ENCODE data around the gene GPC5. TPM values are rescaled to one million over a fixed set of nuclear protein-coding genes. Genes with fewer than 3 reads are reported as not detected.

Gene GPC5
- total and polyA plus RNA-seq, 2 donors (not counting 3 experiments of a cell fraction or from before 2014, with no cell fraction given), result 0.59 to 0.97 TPM

- Histone ChIP-seq H3K27me3 (ENCODE audit: control insufficient read depth in 2 of 2, insufficient read depth in 2 of 2, low read length in 2 of 2) (no peaks in the 10 kb centered on the region), H3K4me3 (replicated peaks in 1 of 3; ENCODE audit: insufficient read depth in 1 of 3, low read depth in 1 of 3, low read length in 3 of 3) (no peak overlapping the region), H3K36me3 (ENCODE audit: control insufficient read depth in 2 of 2, extremely low read depth in 1 of 2, insufficient read depth in 2 of 2, low read length in 2 of 2) (no peaks in the 10 kb centered on the region), H3K9ac (replicated peaks; ENCODE audit: extremely low read depth, insufficient read depth, low read length) (no peak overlapping the region), H3K27ac (ENCODE audit: insufficient read depth, low read depth, low read length) (no peak overlapping the region), H3K9me3 (replicated peaks; ENCODE audit: control insufficient read depth, insufficient read depth, low read length) (no peaks in the 10 kb centered on the region), H3K4me2 (ENCODE audit: insufficient read depth, low read length) (no peak overlapping the region), H4K20me1 (replicated peaks; ENCODE audit: control insufficient read depth, extremely low read depth, insufficient read depth, low read length) (no peaks in the 10 kb centered on the region), H3K79me2 (ENCODE audit: control insufficient read depth, insufficient read depth, low read length) (no peaks in the 10 kb centered on the region), H3K4me1 (ENCODE audit: control insufficient read depth, extremely low read depth, insufficient read depth, low read length) (peaks cover 9% of the 10 kb centered on the region), H2AFZ (ENCODE audit: low read depth, low read length) (no peak overlapping the region), H3K9me1 (replicated peaks; ENCODE audit: control insufficient read depth, extremely low read depth, insufficient read depth, low read length) (no peaks in the 10 kb centered on the region)
- BruUV-seq (replicated peaks), result no TSS peak
- DNase-seq (ENCODE audit: low read depth, low spot score), result peak; percentile 43
- TF ChIP-seq POLR2AphosphoS5 (IDR thresholded peaks at IDR 0.05; ENCODE audit: insufficient read depth, low read depth, low read length) (no peak), POLR2A (IDR thresholded peaks at IDR 0.05; ENCODE audit: low read depth, low read length) (no peak), CTCF (IDR thresholded peaks at IDR 0.05; ENCODE audit: extremely low read depth in 1 of 2, insufficient read depth in 1 of 2, low read depth in 1 of 2, low read length in 2 of 2) (no peak), EZH2 (IDR thresholded peaks at IDR 0.05; ENCODE audit: borderline replicate concordance, low read depth, low read length, severe bottlenecking) (no peak), MAX (IDR thresholded peaks at IDR 0.05; ENCODE audit: insufficient read depth, insufficient read length) (no peak), FOS (IDR thresholded peaks at IDR 0.05; ENCODE audit: borderline replicate concordance, insufficient read depth, low read length) (no peak), GATA2 (IDR thresholded peaks at IDR 0.05; ENCODE audit: insufficient read depth, insufficient read length, low read depth, low read length) (no peak), JUN (IDR thresholded peaks at IDR 0.05; ENCODE audit: borderline replicate concordance, insufficient read depth, insufficient read length, low read depth) (no peak), MYC (IDR thresholded peaks at IDR 0.05; ENCODE audit: low read depth, low read length) (no peak)
- POLR2A ChIA-PET, result no interaction called here
- dilution Hi-C loops (cut with MboI; ENCODE audit: extremely low pct_ligation_motif_present, low sequenced_read_pairs), result no loop called here
- CTCF ChIA-PET, result no interaction called here
- peak; percentile 73 for FAIRE-seq
- intact Hi-C loops (cut with micrococcal nuclease), result no loop called here
These were observed 495.9 kb downstream of the GPC5 start for GRCh38 chr13:91894316-91894715.

Data from endothelial cell of umbilical vein (primary cell).